Measurements from ENCODE around the gene BBOF1. TPM values are rescaled to one million over a fixed set of nuclear protein-coding genes. Genes with fewer than 3 reads are reported as not detected.

The BBOF1 gene
- total and polyA plus RNA-seq, 7 donors, result 1.0 to 3.2 (median 1.4) TPM

DNA sequence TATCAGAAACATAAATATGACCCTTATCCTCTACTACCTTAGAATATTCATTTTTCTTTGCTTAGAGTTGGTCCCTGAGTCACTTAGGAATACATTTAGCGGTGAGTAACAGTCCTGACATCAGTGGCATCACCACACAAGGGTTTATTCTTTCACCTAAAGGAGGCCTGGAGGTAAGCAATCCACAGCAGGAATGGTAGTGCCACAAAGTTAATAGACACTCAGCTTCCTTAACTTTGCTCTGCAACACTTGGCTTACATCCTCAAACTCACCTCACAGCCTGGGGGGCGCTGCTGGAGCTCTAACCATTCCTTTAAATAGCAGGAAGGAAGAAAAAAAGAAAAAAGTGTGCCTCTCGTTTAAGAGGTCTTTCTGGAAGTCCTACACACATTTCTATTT lies 29.1 kb downstream of the BBOF1 start:
- ATAC-seq, result no peak
- TF ChIP-seq, protein P1, sequence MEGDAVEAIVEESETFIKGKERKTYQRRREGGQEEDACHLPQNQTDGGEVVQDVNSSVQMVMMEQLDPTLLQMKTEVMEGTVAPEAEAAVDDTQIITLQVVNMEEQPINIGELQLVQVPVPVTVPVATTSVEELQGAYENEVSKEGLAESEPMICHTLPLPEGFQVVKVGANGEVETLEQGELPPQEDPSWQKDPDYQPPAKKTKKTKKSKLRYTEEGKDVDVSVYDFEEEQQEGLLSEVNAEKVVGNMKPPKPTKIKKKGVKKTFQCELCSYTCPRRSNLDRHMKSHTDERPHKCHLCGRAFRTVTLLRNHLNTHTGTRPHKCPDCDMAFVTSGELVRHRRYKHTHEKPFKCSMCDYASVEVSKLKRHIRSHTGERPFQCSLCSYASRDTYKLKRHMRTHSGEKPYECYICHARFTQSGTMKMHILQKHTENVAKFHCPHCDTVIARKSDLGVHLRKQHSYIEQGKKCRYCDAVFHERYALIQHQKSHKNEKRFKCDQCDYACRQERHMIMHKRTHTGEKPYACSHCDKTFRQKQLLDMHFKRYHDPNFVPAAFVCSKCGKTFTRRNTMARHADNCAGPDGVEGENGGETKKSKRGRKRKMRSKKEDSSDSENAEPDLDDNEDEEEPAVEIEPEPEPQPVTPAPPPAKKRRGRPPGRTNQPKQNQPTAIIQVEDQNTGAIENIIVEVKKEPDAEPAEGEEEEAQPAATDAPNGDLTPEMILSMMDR (IDR thresholded peaks at IDR 0.05), result no peak
- H3K27me3 ChIP-seq (ENCODE audit: insufficient read depth in 3 of 3, low read length in 2 of 3), result no peaks in the 10 kb centered on the region
- H3K27ac ChIP-seq, result no peak overlapping the region
- intact Hi-C loops (cut with DNase I), result no loop called here
- no peak for DNase-seq
- H3K4me3 ChIP-seq, result no peak overlapping the region
- WGBS, 3 donors, result 58 to 64% (median 58%) methylated on average over 3 of the region's 3 CpGs
- no peaks in the 10 kb centered on the region for H3K4me1 ChIP-seq
- H3K36me3 ChIP-seq (ENCODE audit: insufficient read depth in 1 of 2, low read depth in 1 of 2), result no peaks in the 10 kb centered on the region
- H3K9me3 ChIP-seq, result no peaks in the 10 kb centered on the region

DNA sequence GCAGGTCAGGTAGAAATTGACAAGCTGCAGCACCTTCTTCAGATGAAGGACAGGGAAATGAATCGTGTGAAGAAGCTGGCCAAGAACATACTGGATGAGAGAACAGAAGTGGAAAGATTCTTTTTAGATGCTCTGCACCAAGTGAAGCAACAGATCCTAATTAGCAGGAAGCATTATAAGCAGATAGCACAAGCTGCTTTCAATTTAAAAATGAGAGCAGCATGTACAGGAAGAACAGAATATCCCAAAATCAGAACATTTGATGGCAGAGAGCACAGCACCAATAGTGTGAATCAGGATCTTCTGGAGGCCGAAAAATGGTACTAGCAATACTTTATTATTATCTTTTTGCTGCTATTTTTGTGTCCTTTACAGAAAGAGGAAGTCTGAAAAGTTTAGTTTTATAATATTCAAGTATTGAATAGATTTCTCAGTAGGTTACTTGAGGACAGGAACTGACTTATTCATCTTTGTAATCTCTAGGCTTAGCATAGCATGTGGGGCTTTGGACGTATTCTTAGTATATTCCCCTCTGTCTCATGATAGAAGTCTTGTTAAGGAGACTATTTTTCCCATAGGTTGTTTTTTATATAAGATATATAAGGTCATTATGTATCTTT lies 30.8 kb downstream of the BBOF1 start:
- WGBS, 3 donors, result 76 to 78% (median 76%) methylated on average over 3 of the region's 3 CpGs
- intact Hi-C loops (cut with DNase I), result no loop called here
- Histone ChIP-seq H3K27me3 (ENCODE audit: insufficient read depth in 3 of 3, low read length in 2 of 3) (no peaks in the 10 kb centered on the region), H3K4me1 (no peaks in the 10 kb centered on the region), H3K27ac (no peak overlapping the region), H3K36me3 (ENCODE audit: insufficient read depth in 1 of 2, low read depth in 1 of 2) (no peaks in the 10 kb centered on the region), H3K9me3 (no peaks in the 10 kb centered on the region), H3K4me3 (no peak overlapping the region)
- ATAC-seq (no peak), DNase-seq (no peak)
- TF ChIP-seq, protein P1 (IDR thresholded peaks at IDR 0.05), result no peak

DNA sequence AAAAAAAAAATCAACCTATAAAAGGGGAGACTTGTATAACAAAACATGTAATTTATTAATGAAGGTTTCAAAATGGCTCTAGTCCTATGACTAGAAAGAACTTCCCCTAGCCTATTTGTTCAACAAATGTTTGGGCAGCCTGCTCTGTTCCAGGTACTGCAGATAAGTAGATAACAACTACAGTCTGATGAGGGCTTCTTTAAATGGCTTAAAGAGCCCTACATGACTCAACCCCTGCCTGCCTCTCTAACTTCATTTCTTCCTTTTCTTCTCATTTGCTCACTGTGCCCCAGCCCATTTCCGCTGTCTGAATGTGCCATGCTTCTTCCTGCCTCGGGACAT lies 43.6 kb downstream of the BBOF1 start:
- H3K9me3 ChIP-seq, result no peaks in the 10 kb centered on the region
- TF ChIP-seq, protein P1 (IDR thresholded peaks at IDR 0.05), result no peak
- peaks cover 8 to 99% of the 10 kb centered on the region in 2 donors for H3K36me3 ChIP-seq (ENCODE audit: insufficient read depth in 1 of 2, low read depth in 1 of 2)
- no peak overlapping the region for H3K27ac ChIP-seq
- ATAC-seq, result no peak
- no peak for DNase-seq
- intact Hi-C loops (cut with DNase I), result no loop called here
- WGBS, 3 donors, result 65 to 70% (median 69%) methylated on average over 2 of the region's 2 CpGs
- no peaks in the 10 kb centered on the region for H3K4me1 ChIP-seq
- H3K4me3 ChIP-seq, result no peak overlapping the region
- no peaks in the 10 kb centered on the region for H3K27me3 ChIP-seq (ENCODE audit: insufficient read depth in 3 of 3, low read length in 2 of 3)

DNA sequence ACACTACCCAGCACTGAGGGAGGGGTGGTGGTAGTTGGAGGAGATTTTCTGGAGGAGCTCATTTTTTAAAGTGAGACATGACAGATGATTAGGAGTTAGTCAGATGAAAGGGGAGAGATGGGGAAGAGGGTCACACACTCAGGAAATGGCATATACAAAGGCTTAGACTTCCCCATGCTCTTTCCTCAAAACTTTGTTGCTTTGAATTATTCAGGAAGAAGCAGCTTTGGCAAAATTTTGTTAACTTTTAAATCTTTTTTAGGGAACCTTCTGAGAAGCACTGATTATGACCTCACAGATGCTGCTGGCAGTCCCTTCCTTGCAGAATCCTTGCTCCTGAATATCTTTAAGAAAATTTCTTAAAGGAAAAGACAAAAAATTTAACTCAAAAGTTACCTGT lies 45.3 kb downstream of the BBOF1 start:
- H3K27ac ChIP-seq, result no peak overlapping the region
- DNase-seq (no peak), ATAC-seq (no peak)
- H3K27me3 ChIP-seq (ENCODE audit: insufficient read depth in 3 of 3, low read length in 2 of 3), result no peaks in the 10 kb centered on the region
- H3K36me3 ChIP-seq (ENCODE audit: insufficient read depth in 1 of 2, low read depth in 1 of 2), result peaks cover 8 to 99% of the 10 kb centered on the region in 2 donors
- no peaks in the 10 kb centered on the region for H3K9me3 ChIP-seq
- TF ChIP-seq, protein P1 (IDR thresholded peaks at IDR 0.05), result no peak
- intact Hi-C loops (cut with DNase I), result no loop called here
- no peak overlapping the region for H3K4me3 ChIP-seq
- H3K4me1 ChIP-seq, result no peaks in the 10 kb centered on the region

DNA sequence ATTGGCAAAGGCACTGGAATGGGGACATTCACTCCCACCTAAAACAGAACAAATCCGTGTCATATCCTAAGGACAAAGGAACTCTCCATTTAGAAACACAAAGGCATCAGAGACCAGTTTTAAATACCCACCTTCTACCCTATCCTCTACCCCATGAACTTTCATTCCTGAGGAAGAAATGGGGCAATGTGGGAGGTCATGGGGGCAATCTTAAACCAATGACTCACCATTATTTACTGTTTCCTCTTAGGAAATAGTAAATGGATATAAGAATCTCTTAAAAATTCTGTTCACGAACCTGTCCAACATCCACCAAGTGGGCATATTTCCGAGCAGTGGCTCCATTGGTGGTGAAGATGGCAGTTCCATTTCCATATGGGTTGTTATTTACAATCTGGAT lies 45.7 kb downstream of the BBOF1 start:
- H3K4me3 ChIP-seq, result no peak overlapping the region
- H3K9me3 ChIP-seq, result no peaks in the 10 kb centered on the region
- H3K27me3 ChIP-seq (ENCODE audit: insufficient read depth in 3 of 3, low read length in 2 of 3), result no peaks in the 10 kb centered on the region
- no peak for DNase-seq
- TF ChIP-seq, protein P1 (IDR thresholded peaks at IDR 0.05), result no peak
- no peak for ATAC-seq
- no peaks in the 10 kb centered on the region for H3K4me1 ChIP-seq
- intact Hi-C loops (cut with DNase I), result no loop called here
- H3K36me3 ChIP-seq (ENCODE audit: insufficient read depth in 1 of 2, low read depth in 1 of 2), result peaks cover 8 to 98% of the 10 kb centered on the region in 2 donors
- no peak overlapping the region for H3K27ac ChIP-seq
- 89 to 94% (median 94%) methylated on average over 3 of the region's 3 CpGs for WGBS, 3 donors

Data from psoas muscle (tissue), 8 donors.